GM19467 (cell line): ENCODE data around the gene FLAD1.
"Not testable (repeated sequence)": the region's sequence is repeated elsewhere in the genome, so short reads cannot be mapped to it uniquely, and the experiment has no call there.

Experiments used
- ATAC-seq: cut with Tn5 transposase; IDR thresholded peaks from one replicate; pipeline ENCODE4 v1.9.1; 2021; ENCODE audit warnings: mild to moderate bottlenecking, moderate library complexity; ENCODE audit not compliant: unreplicated experiment

Gene FLAD1

DNA sequence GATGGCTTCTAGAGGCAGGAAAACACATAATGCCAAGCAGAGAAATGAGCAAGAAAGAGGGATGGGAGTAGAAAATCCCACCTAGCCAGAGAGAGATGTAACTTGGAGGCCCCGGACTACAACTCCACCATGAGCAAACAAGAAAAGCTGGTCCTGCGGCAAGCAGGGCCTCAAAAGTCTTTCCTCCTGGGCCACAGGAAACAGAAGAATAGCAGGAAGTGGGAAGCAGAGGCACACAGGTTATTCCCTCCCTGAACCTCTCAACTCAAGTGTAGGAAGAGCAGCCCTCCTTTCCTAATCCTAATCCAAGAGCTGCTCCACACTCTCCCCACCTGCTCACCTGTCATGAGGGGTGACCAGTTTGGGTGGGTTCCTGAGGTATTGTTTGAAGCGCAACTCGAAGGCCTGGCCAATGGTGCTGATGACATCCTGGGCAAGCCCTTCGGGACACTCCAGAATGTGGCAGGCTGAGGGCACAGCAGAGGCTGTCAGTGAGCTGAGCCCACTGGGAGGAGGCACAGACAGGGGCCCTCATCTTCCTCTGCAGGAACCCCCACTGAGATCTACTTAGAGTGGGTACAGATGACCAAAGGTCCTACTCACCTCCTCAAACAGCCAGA is 15.7 kb upstream of the FLAD1 start:
- ATAC-seq, result no peak

DNA sequence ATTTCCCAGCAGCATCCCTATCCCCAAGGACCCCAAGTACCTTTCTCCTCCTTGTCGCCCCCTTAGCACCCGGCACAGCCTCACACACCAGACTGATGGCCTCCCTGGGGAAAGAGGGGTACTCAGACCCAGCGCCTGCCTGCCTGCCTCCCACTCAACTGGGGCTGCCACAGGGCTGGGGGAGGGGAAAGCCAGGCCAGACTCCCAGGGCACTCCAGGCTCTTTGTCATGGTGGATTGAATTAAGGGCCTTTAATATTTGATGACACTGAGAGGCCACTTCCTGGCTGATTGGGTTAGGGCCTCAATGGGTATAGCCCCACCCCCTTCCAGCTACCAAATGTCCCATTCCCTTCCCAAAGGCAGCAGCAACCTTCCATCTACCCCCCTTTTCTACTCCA is 14.4 kb upstream of the FLAD1 start:
- no peak for ATAC-seq

DNA sequence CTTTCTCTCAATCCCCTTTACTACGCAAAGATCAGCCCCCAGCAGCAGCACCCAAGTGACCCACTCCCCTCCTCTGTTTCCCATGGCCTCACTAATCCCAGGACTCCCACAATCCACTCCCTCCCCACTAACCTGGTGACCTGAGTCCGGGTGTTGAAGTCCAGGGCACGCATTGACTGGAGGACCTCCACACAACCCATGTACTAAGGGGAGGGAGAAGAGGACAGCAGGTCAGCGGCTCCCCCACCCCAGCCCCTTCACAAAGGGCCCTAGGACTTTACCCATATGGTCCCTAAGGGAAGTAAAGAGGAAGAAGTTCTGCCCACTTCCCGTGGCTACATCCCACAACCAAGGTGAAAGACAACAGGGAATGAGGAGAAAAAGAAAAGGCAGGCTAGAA is 13.9 kb upstream of the FLAD1 start:
- no peak for ATAC-seq

- no peak for ATAC-seq
These were observed 13.2 kb upstream of the FLAD1 start for GRCh38 chr1:154969860-154970452.

DNA sequence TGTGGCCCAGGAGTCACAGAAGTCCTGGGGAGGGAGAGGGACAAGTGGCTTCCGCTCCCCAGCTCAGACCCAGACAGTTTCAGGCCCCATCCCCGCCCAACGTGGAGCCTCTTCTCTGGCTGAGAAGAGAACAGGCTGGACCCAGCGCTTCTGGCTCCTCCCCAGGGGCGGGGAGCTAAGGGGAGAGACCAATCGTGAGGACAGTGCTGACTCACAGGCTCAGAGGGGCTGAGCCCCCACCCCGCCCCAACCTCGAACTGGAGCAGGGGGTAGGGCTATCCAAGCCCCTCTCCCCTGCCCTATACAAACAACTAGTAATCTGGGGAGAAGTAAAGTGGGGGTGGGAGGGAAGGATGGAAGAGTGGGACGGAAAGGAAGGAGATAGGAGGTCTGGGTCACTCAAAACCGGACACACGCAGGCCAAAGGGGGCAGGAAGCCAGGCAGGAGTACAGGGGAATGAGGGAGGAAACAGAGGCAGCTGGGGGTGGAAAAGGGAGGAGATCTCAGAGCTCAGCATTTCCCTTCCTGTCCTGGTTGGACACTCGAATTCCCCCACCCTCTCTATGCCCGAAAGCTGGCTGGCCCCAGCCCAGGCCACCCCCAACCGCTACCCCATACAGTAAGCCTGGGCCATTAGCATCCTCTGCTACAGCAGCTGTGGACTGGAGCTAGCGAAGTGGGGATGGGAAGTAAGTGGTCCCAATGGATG is 12.4 kb upstream of the FLAD1 start, which contains the start of gene SHC1:
SHC1 (minus strand) TSS at position 117 of the 710 bp plus-strand sequence. CDS start 221 bp downstream, outside the sequence.
- no peak for ATAC-seq

- ATAC-seq, result no peak
These were observed 11.7 kb upstream of the FLAD1 start for GRCh38 chr1:154971341-154971998.

DNA sequence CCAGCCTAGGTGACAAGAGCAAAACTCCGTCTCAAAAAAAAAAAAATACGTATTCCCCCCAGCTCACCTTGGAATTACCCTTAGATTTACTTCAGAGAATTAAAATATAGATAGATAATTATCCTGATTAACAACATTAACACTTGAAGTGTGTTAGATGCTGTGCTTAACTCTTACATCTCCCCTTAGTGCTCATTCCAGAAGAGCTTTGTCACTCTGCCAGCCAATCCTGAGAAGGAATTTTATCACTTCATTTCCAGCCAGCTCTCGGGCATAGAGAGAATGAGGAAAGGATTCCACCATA is 11.0 kb upstream of the FLAD1 start:
- ATAC-seq, result no peak

DNA sequence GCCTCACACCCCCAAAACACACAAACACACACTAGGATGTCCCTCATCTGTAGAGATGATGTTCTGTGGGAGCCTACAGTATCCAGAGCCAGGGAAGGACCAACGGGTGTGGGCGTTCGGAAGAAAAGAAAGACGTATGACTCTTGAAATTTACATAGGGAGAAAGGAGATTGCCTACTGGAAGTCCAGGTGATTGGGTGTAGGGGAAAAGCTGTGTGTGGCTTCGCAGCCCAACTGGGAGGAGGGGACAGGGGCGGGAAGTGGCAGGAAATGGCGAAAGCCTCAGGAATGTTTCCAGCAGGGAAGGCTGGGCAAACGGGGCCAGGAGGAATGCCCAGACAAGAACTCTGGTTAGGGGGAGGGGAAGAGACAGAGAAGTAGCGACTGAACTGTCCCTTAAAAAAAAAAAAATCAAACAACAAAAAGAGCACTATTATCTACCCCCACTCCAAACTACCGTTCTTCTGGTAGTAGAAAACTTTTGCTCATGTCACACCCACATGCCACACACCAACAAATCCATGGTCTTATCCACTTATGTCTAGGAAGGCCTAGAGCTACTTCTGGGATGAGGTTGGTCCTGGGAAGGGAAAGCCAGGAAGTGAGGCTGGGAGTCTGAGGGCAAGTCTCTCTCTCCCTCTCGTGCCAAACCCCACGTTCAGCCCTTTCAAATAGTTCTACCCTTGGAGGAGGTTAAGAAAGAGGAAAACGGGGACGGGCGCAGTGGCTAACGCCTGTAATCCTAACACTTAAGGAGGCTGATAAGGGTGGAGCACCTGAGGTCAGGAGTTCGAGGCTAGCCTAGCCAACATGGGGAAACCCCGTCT is 10.4 kb upstream of the FLAD1 start:
- ATAC-seq, result no peak

DNA sequence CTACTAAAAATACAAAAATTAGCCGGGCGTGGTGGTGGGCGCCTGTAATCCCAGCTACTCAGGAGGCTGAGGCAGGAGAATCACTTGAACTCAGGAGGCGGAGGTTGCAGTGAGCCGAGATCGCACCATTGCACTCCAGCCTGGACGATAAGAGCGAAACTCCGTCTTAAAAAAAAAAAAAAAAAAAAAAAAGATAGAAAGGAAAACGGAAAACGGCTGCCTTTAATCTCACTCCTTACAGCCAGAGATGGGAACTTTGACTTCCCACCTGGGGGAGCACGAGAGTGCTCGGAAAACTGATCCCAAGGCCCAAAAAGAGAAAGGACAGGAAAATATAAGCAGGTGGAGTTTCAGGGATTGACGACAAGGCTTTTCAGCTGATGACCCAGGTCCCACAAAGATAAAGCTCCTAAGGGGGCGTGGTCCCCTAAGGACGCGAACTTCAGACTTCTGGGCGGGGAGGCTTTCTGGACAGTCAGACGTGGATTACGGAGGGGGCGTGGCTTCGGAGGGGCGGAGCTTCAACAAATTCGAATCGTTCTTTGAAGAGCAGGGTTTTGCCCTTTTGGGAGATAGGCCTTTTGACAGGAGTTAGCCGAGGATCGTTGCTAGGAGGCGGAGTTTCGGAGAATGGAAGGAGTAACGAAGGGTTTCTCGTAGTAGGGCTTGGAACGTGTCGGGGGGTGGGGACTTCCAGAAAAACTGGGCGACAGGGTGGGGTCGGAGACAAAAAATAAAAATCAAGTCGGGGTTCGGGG is 9.6 kb upstream of the FLAD1 start:
- no peak for ATAC-seq

DNA sequence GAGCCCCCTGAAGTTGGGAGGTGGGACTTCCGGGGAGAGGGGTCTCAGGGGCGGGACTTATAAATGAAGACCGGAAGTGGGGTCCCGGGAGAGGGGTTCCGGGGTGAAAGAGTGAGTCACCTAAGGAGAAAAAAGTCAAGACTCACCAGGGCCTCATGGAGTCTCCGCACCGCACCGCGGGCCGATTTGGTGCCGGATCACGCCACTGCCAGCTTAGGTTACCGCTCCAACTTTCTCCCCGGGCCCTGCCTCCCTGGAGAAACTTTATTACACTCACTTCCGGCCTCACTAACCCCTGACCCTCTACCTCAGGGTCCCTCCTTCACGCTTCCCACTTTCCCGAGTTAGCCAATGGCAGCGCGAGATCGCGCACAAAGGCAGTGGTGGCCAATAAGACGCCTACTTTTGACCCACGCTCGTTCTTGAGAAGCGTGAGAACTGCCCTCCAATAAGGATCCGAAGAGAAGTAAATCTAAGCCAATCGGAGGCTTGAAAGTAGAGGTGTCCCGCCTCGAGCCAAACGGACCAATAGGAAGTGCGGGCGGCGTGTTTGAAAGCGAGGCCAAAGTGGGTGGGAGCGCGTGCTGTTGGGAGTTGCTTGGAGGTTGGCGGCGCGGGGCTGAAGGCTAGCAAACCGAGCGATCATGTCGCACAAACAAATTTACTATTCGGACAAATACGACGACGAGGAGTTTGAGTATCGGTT is 8.9 kb upstream of the FLAD1 start, which contains the start of gene CKS1B:
CKS1B (plus strand) TSS at position 580 of the 706 bp plus-strand sequence; CDS start at position 645, 65 bp downstream.
- ATAC-seq, result peak; percentile 79

DNA sequence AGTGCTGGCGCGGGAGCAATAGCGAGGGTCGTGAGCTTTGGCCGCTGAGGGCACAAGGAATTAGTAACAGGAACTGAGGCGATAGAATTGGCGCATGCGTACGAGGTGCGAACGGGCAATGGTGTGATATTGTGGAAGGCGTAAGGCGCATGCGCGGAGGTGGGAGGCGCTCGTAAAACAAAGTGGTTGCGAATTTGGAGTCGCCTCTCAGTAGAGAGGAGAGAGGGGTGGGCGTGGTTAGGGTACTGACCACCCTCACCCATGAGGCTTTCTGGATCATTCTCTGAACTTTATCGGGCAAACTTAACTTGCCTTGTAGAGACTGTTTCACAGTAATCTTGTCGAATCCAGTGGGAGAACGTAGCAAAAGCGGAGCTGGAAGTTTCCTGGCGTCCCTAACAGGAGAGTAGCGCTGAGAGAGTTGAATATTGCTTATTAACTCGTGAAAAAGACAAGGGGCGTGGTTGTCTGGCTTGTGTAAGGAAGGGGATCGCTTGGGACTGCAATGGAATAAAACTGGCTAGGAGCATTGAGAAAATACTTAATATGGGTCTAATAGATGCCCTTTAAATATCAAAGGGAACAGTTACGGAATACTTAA is 8.2 kb upstream of the FLAD1 start:
- ATAC-seq, result peak; percentile 39

- no peak for ATAC-seq
These were observed 7.6 kb upstream of the FLAD1 start for GRCh38 chr1:154975409-154976059.

GRCh38 chr1:154977762-154978161 is 5.4 kb upstream of the FLAD1 start:
- not testable (repeated sequence) for ATAC-seq

- ATAC-seq, result no peak
These were observed 4.8 kb upstream of the FLAD1 start for GRCh38 chr1:154978360-154978759.

GRCh38 chr1:154982341-154982740 is 803 bp upstream of the FLAD1 start:
- no peak for ATAC-seq

- ATAC-seq, result no peak
These were observed 777 bp downstream of the FLAD1 start for GRCh38 chr1:154983776-154984466.

- ATAC-seq, result not testable (repeated sequence)
These were observed 3.6 kb downstream of the FLAD1 start for GRCh38 chr1:154986736-154987135.

DNA sequence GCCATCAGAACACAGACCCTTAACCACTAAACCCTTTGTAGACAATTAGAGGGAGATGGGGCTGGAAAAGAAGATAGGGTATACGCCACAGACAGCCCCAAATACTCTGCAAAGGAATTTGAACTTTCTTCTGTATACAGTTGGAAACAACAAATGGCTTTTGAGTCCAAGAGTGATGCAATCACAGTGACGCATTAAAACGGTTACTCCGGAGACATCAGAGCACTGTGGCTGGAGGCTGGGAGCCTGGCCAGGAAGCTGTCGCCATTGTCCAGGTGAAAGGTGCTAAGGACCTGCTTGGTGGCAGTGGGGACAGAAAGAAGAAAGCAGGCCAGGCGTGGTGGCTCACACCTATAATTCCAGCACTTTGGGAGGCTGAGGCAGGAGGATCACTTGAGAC is 4.2 kb downstream of the FLAD1 start:
- no peak for ATAC-seq
